GM06990 (cell line): ENCODE results near the gene SLC2A14.
"Not testable (repeated sequence)": the region's sequence is repeated elsewhere in the genome, so short reads cannot be mapped to it uniquely, and the experiment has no call there.

Experiments used
- DNase-seq: peaks from one replicate; pipeline ENCODE4 v3.0.0-alpha.2; 2011; ENCODE audit not compliant: insufficient read length; ENCODE audit errors: extremely low read depth
- H3K27me3 ChIP-seq: replicated peaks from 2 replicates; pipeline ENCODE4 v1.6.0; 2011; ENCODE audit warnings: low read length; ENCODE audit not compliant: control insufficient read depth, insufficient read depth
- H3K36me3 ChIP-seq: 2 replicates; pipeline ENCODE4 v1.5.1; 2011; ENCODE audit warnings: low read length; ENCODE audit not compliant: control insufficient read depth, insufficient read depth
- H3K4me3 ChIP-seq: replicated peaks from 2 replicates; pipeline ENCODE4 v1.5.1; 2011; ENCODE audit warnings: low read depth, mild to moderate bottlenecking, control low read depth, low read length
- CTCF ChIP-seq: IDR thresholded peaks from 2 replicates; pipeline ENCODE4 v1.5.1; 2011; ENCODE audit warnings: low read length, control low read depth, mild to moderate bottlenecking, inconsistent platforms; ENCODE audit not compliant: insufficient read depth, poor library complexity, severe bottlenecking

The SLC2A14 gene

GRCh38 chr12:7907009-7907408 is 34.3 kb upstream of the SLC2A14 start:
- H3K36me3 ChIP-seq, result no peaks in the 10 kb centered on the region
- no peak for DNase-seq
- peak; percentile 24 for TF ChIP-seq CTCF

GRCh38 chr12:7906303-7906702 is 33.6 kb upstream of the SLC2A14 start:
- H3K4me3 ChIP-seq, DNase-seq, H3K27me3 ChIP-seq, H3K36me3 ChIP-seq: not testable (repeated sequence)

More at GRCh38 chr12:7907009-7907408, 34.3 kb upstream of the SLC2A14 start:
- no peaks in the 10 kb centered on the region for H3K27me3 ChIP-seq
- H3K4me3 ChIP-seq, result no peak overlapping the region

GRCh38 chr12:7905600-7906125 is 32.9 kb upstream of the SLC2A14 start:
- H3K36me3 ChIP-seq, DNase-seq, H3K27me3 ChIP-seq: not testable (repeated sequence)

GRCh38 chr12:7905071-7905470 is 32.4 kb upstream of the SLC2A14 start:
- Histone ChIP-seq H3K4me3 (no peak overlapping the region), H3K36me3 (no peaks in the 10 kb centered on the region), H3K27me3 (no peaks in the 10 kb centered on the region)
- DNase-seq, result no peak
- TF ChIP-seq CTCF, result no peak

More at GRCh38 chr12:7905600-7906125, 32.9 kb upstream of the SLC2A14 start:
- not testable (repeated sequence) for H3K4me3 ChIP-seq

GRCh38 chr12:7902416-7902815 is 29.7 kb upstream of the SLC2A14 start:
- not testable (repeated sequence) for H3K4me3 ChIP-seq, H3K36me3 ChIP-seq, DNase-seq, H3K27me3 ChIP-seq

GRCh38 chr12:7899755-7900154 is 27.0 kb upstream of the SLC2A14 start:
- no peaks in the 10 kb centered on the region for H3K27me3 ChIP-seq
- no peak overlapping the region for H3K4me3 ChIP-seq
- H3K36me3 ChIP-seq, result no peaks in the 10 kb centered on the region
- no peak for DNase-seq
- no peak for TF ChIP-seq CTCF

GRCh38 chr12:7896726-7897125 is 24.0 kb upstream of the SLC2A14 start:
- H3K36me3 ChIP-seq, H3K27me3 ChIP-seq, H3K4me3 ChIP-seq, DNase-seq: not testable (repeated sequence)
